Effector memory CD8-positive, alpha-beta T cell (primary cell): ENCODE data around the gene SHCBP1L.
A peak's percentile ranks its signal among the peaks of the same experiment; 100 is the strongest.

ENCODE experiments used
- ATAC-seq: fragments of 150-1000 bp; cut with Tn5 transposase; replicated peaks from 2 replicates; pipeline ENCODE4 v1.10.0; 2021; ENCODE audit warnings: mild to moderate bottlenecking, moderate library complexity
- DNase-seq, 3 experiments: peaks; one replicate each; pipeline ENCODE4 v3.0.0; 2021
- H3K27ac Mint-ChIP-seq, 2 donors: one replicate each; pipeline ENCODE4 v1.8.0; 2022; ENCODE audit warnings: mild to moderate bottlenecking in 2 of 2, mixed read lengths in 2 of 2, moderate library complexity in 2 of 2
- H3K27me3 Mint-ChIP-seq, 2 donors: one replicate each; pipeline ENCODE4 v1.8.0; 2022; ENCODE audit warnings: mixed read lengths in 2 of 2
- H3K36me3 Mint-ChIP-seq: one replicate; pipeline ENCODE4 v1.8.0; 2022; ENCODE audit warnings: mild to moderate bottlenecking, moderate library complexity, mixed read lengths; ENCODE audit not compliant: insufficient read depth
- H3K4me1 Mint-ChIP-seq, 2 donors: one replicate each; pipeline ENCODE4 v1.8.0; 2022; ENCODE audit warnings: low read depth in 2 of 2, mixed read lengths in 2 of 2
- H3K4me3 Mint-ChIP-seq, 2 donors: one replicate each; pipeline ENCODE4 v1.8.0; 2022; ENCODE audit warnings: mild to moderate bottlenecking in 2 of 2, mixed read lengths in 2 of 2, moderate library complexity in 2 of 2
- H3K9me3 Mint-ChIP-seq, 2 donors: one replicate each; pipeline ENCODE4 v1.8.0; 2022; ENCODE audit warnings: mixed read lengths in 2 of 2

The SHCBP1L gene

DNA sequence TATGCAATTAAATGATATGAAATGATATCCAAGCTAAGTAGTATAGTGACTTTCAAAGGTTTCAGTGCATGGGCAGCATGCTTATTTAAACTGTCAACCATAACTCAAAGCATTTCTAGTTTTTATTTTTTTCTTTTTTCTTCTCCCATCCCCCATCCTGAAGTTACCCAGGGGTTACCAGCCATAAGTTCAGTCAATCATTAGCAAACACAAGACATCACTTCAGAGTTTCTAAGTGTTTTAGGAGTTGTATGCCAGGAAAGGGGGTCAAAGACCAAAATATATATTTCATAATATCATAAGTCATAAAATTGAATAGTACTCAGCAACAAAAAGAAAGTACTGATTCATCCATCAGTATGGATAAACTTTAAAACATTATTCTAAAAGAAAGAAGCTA, 85.1 kb downstream of the SHCBP1L start:
- Mint-ChIP-seq H3K36me3 (peaks cover 94% of the 10 kb centered on the region), H3K27ac (peak overlapping the region in 1 of 2 donors; percentile 63), H3K4me3 (no peak overlapping the region)

GRCh38 chr1:182863940-182864339, 89.0 kb downstream of the SHCBP1L start:
- Mint-ChIP-seq H3K4me1 (peaks cover 6 to 13% of the 10 kb centered on the region in 2 donors), H3K9me3 (no peaks in the 10 kb centered on the region), H3K27ac (peak overlapping the region; percentile 32), H3K4me3 (no peak overlapping the region), H3K27me3 (no peaks in the 10 kb centered on the region), H3K36me3 (peaks cover 94% of the 10 kb centered on the region)
- ATAC-seq: no peak
- no peak for DNase-seq

More for the DNA sequence above, 85.1 kb downstream of the SHCBP1L start:
- H3K4me1 Mint-ChIP-seq: peaks cover 4 to 10% of the 10 kb centered on the region in 2 donors
- ATAC-seq (no peak), DNase-seq (no peak)
- no peaks in the 10 kb centered on the region for H3K9me3 Mint-ChIP-seq
- H3K27me3 Mint-ChIP-seq: no peaks in the 10 kb centered on the region

GRCh38 chr1:182862827-182863226, 90.1 kb downstream of the SHCBP1L start:
- H3K27me3 Mint-ChIP-seq: no peaks in the 10 kb centered on the region
- ATAC-seq (no peak), DNase-seq (no peak)
- peaks cover 6 to 13% of the 10 kb centered on the region in 2 donors for H3K4me1 Mint-ChIP-seq
- H3K9me3 Mint-ChIP-seq: no peaks in the 10 kb centered on the region
- H3K36me3 Mint-ChIP-seq: peaks cover 94% of the 10 kb centered on the region
- no peak overlapping the region for H3K4me3 Mint-ChIP-seq
- no peak overlapping the region for H3K27ac Mint-ChIP-seq

DNA sequence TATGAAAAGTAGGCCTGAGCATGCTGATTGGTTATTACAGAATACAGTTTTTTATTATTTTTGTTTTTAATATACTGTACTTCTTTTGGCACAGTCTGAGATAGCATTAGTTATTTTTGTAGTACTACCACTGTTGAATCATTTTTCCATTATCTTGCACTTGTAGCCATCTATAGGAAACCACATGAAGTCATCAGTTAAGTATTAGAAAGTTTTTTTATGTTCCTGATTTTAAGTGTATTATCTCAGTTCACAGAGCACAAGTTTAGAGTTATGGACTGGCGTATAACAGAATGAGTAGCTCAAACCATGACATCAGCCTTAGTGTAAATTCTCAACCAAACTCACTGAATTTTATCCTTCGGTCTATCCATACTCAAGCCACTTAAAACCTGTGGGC, 91.0 kb downstream of the SHCBP1L start:
- Mint-ChIP-seq H3K4me3 (no peak overlapping the region), H3K36me3 (peaks cover 94% of the 10 kb centered on the region), H3K27me3 (no peaks in the 10 kb centered on the region), H3K27ac (no peak overlapping the region), H3K9me3 (no peaks in the 10 kb centered on the region), H3K4me1 (peaks cover 6 to 13% of the 10 kb centered on the region in 2 donors)
- DNase-seq: no peak
- no peak for ATAC-seq

DNA sequence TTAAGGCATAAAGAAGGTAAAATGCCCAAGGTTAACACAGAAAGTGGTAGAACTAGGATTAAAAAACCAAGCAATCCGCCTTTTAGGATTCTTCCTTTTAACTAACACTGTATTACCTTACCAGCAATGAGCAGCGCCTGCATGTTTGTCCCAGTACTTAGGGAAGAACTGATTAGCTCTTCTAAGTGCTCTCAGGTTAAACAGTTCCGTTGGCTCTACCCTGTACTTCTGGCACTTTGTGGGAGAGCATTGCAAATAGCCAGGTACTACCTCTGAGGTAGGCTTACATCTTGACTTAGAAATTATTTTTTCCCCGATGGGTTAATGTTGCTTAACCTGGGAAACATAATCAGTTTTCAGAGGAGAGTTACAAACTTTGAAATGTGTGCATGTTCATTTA, 92.3 kb downstream of the SHCBP1L start:
- Mint-ChIP-seq H3K4me1 (peaks cover 4 to 11% of the 10 kb centered on the region in 2 donors), H3K4me3 (no peak overlapping the region), H3K36me3 (peaks cover 94% of the 10 kb centered on the region), H3K27ac (no peak overlapping the region), H3K27me3 (no peaks in the 10 kb centered on the region), H3K9me3 (no peaks in the 10 kb centered on the region)
- no peak for ATAC-seq
- DNase-seq: no peak

GRCh38 chr1:182857212-182857611, 95.8 kb downstream of the SHCBP1L start:
- no peak overlapping the region for H3K4me3 Mint-ChIP-seq
- no peak for ATAC-seq
- H3K36me3 Mint-ChIP-seq: peaks cover 100% of the 10 kb centered on the region
- H3K4me1 Mint-ChIP-seq: peaks cover 3 to 4% of the 10 kb centered on the region in 2 donors
- no peaks in the 10 kb centered on the region for H3K9me3 Mint-ChIP-seq
- H3K27ac Mint-ChIP-seq: no peak overlapping the region
- no peak for DNase-seq
- no peaks in the 10 kb centered on the region for H3K27me3 Mint-ChIP-seq

DNA sequence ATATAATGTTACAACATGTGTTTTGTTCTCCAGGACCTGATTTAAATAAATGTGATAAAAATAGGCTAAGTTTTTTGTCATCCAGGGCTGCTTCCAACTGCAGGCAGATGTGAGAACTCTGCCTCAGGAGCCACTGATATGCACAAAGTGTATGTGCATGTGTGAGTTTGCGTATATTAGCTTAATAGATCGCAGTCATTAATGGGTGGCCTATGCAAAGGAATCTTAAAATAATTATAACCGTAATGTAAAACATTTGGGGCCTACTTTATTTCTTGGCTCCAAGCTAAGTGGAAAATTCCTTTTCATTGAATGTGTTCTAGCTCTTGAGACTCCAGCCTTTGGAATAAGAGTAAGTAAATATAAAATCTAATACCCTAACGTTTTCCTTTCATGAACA, 97.1 kb downstream of the SHCBP1L start:
- no peaks in the 10 kb centered on the region for H3K4me1 Mint-ChIP-seq
- peaks cover 100% of the 10 kb centered on the region for H3K36me3 Mint-ChIP-seq
- no peak for ATAC-seq
- DNase-seq: no peak
- H3K4me3 Mint-ChIP-seq: no peak overlapping the region
- H3K27me3 Mint-ChIP-seq: no peaks in the 10 kb centered on the region
- peak overlapping the region in 1 of 2 donors; percentile 49 for H3K27ac Mint-ChIP-seq
- no peaks in the 10 kb centered on the region for H3K9me3 Mint-ChIP-seq

DNA sequence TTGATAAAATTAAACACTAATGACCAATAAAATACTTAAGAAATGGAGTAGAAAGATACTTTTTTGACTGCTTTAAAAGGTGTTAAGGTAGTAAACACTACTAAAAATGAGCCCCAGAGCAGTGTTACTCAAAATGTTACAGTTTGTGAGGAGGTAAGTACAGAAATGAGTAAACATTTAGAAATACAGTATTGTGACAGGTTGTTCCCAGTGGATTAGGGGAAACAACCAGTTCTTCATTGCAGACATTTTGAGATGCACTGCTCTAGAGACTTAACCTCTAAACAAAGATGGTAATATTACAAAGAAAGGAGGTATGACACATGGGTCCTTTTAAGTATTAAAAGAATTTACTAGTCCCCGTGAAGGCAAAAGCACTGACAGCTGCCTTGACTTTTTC, 101.1 kb downstream of the SHCBP1L start:
- Mint-ChIP-seq H3K4me3 (no peak overlapping the region), H3K9me3 (no peaks in the 10 kb centered on the region), H3K27ac (peak overlapping the region in 1 of 2 donors; percentile 10), H3K36me3 (peaks cover 98% of the 10 kb centered on the region), H3K4me1 (peaks cover 16 to 23% of the 10 kb centered on the region in 2 donors), H3K27me3 (no peaks in the 10 kb centered on the region)
- ATAC-seq (no peak), DNase-seq (no peak)

- Mint-ChIP-seq H3K27me3 (no peaks in the 10 kb centered on the region), H3K9me3 (no peaks in the 10 kb centered on the region), H3K4me3 (no peak overlapping the region), H3K36me3 (peaks cover 98% of the 10 kb centered on the region), H3K27ac (peak overlapping the region; percentile 55 to 82), H3K4me1 (peaks cover 17 to 36% of the 10 kb centered on the region in 2 donors)
- no peak for ATAC-seq
- no peak for DNase-seq
Measured at GRCh38 chr1:182850319-182850718, 102.6 kb downstream of the SHCBP1L start.
